SU-DHL-6 (cell line): ENCODE results near the gene AFG1L.

Source experiments
- H2AFZ ChIP-seq: fragments of 200-600 bp; sonication (generic); 2 replicates; pipeline ENCODE4 v1.6.1; 2014; ENCODE audit warnings: low read depth, mild to moderate bottlenecking, moderate library complexity, mixed read lengths, antibody characterized with exemption, low read length; ENCODE audit not compliant: severe bottlenecking
- H3F3A ChIP-seq: fragments of 200-600 bp; shearing (Covaris generic); 2 replicates; pipeline ENCODE4 v1.6.0; 2016; ENCODE audit warnings: antibody characterized with exemption, mild to moderate bottlenecking; ENCODE audit not compliant: insufficient read depth
- H3K27ac ChIP-seq: fragments of 200-600 bp; sonication (generic); 2 replicates; pipeline ENCODE4 v1.5.1; 2016; ENCODE audit warnings: low read depth, mild to moderate bottlenecking, low read length, moderate library complexity, mixed read lengths
- H3K27me3 ChIP-seq: fragments of 200-600 bp; sonication (generic), shearing (Covaris generic); 2 replicates; pipeline ENCODE4 v1.6.0; 2014; ENCODE audit warnings: mild to moderate bottlenecking, low read length
- H3K36me3 ChIP-seq: fragments of 200-600 bp; sonication (generic); 2 replicates; pipeline ENCODE4 v1.6.1; 2014; ENCODE audit warnings: mild to moderate bottlenecking, low read length, mixed read lengths
- H3K4me2 ChIP-seq: fragments of 300-600, 200-600 bp; shearing (Covaris generic), sonication (generic); 2 replicates; pipeline ENCODE4 v1.6.0; 2014; ENCODE audit warnings: low read length, low read depth, mild to moderate bottlenecking; ENCODE audit not compliant: poor library complexity, severe bottlenecking
- H3K4me3 ChIP-seq: fragments of 200-600 bp; sonication (generic); 2 replicates; pipeline ENCODE4 v1.5.1; 2014; ENCODE audit warnings: antibody characterized with exemption, low read length, mild to moderate bottlenecking, mixed read lengths; ENCODE audit not compliant: insufficient read depth, poor library complexity, severe bottlenecking
- H3K79me2 ChIP-seq: fragments of 200-600 bp; sonication (generic); 2 replicates; pipeline ENCODE4 v1.6.1; 2014; ENCODE audit warnings: mild to moderate bottlenecking, low read length, moderate library complexity; ENCODE audit not compliant: insufficient read depth
- H3K9ac ChIP-seq: fragments of 200-600 bp; sonication (generic); 2 replicates; pipeline ENCODE4 v1.7.0; 2014; ENCODE audit warnings: mild to moderate bottlenecking, low read length
- H3K9me2 ChIP-seq: fragments of 200-600 bp; sonication (generic); replicated peaks from 2 replicates; pipeline ENCODE4 v1.6.1; 2014; ENCODE audit warnings: low read length; ENCODE audit not compliant: insufficient read depth
- H3K9me3 ChIP-seq: fragments of 200-600 bp; sonication (generic); 2 replicates; pipeline ENCODE4 v1.6.1; 2014; ENCODE audit warnings: low read length, mixed read lengths; ENCODE audit not compliant: insufficient read depth
- H4K20me1 ChIP-seq: fragments of 200-600 bp; sonication (generic); 2 replicates; pipeline ENCODE4 v1.6.1; 2014; ENCODE audit warnings: low read depth, mild to moderate bottlenecking, antibody characterized with exemption, low read length, moderate library complexity, mixed read lengths
- CTCF ChIP-seq: fragments of 200-600 bp; sonication (generic); IDR thresholded peaks from one replicate; pipeline ENCODE4 v1.5.1; 2017; ENCODE audit warnings: antibody characterized with exemption, mild to moderate bottlenecking, low read length, moderate library complexity; ENCODE audit not compliant: insufficient read depth, poor library complexity, severe bottlenecking
- EZH2phosphoT487 ChIP-seq: fragments of 200-600 bp; sonication (generic), shearing (Covaris generic); conservative IDR thresholded peaks from 2 replicates; pipeline ENCODE4 v1.6.1; 2018; ENCODE audit warnings: mild to moderate bottlenecking, antibody characterized with exemption, low read length, moderate library complexity, mixed read lengths

AFG1L gene

GRCh38 chr6:108465098-108465495, 170.2 kb downstream of the AFG1L start:
- TF ChIP-seq EZH2phosphoT487 (no peak), CTCF (no peak)
- H3K27me3 ChIP-seq = no peaks in the 10 kb centered on the region
- no peaks in the 10 kb centered on the region for H4K20me1 ChIP-seq
- no peak overlapping the region for H3K4me2 ChIP-seq
- H3K27ac ChIP-seq = no peak overlapping the region
- no peak overlapping the region for H3K9ac ChIP-seq
- H3K79me2 ChIP-seq = no peaks in the 10 kb centered on the region
- no peaks in the 10 kb centered on the region for H3K36me3 ChIP-seq
- no peaks in the 10 kb centered on the region for H3K9me2 ChIP-seq
- H2AFZ ChIP-seq = no peak overlapping the region
- H3F3A ChIP-seq = no peaks in the 10 kb centered on the region
- no peak overlapping the region for H3K4me3 ChIP-seq
- H3K9me3 ChIP-seq = no peaks in the 10 kb centered on the region

- H2AFZ ChIP-seq = no peak overlapping the region
- no peaks in the 10 kb centered on the region for H3K79me2 ChIP-seq
- TF ChIP-seq CTCF (no peak), EZH2phosphoT487 (no peak)
- no peak overlapping the region for H3K4me3 ChIP-seq
- H3K27me3 ChIP-seq = no peaks in the 10 kb centered on the region
- H3K36me3 ChIP-seq = no peaks in the 10 kb centered on the region
- H3K9me2 ChIP-seq = no peaks in the 10 kb centered on the region
- H3K4me2 ChIP-seq = no peak overlapping the region
- H4K20me1 ChIP-seq = no peaks in the 10 kb centered on the region
- H3K9ac ChIP-seq = no peak overlapping the region
- no peaks in the 10 kb centered on the region for H3K9me3 ChIP-seq
- H3F3A ChIP-seq = no peaks in the 10 kb centered on the region
- H3K27ac ChIP-seq = no peak overlapping the region
These were observed 173.5 kb downstream of the AFG1L start for GRCh38 chr6:108468346-108468745.

GRCh38 chr6:108469316-108469715, 174.5 kb downstream of the AFG1L start:
- no peaks in the 10 kb centered on the region for H4K20me1 ChIP-seq
- no peak overlapping the region for H3K4me2 ChIP-seq
- no peaks in the 10 kb centered on the region for H3K27me3 ChIP-seq
- no peak for TF ChIP-seq CTCF
- TF ChIP-seq EZH2phosphoT487 = no peak
- H3K4me3 ChIP-seq = no peak overlapping the region
- H3K79me2 ChIP-seq = no peaks in the 10 kb centered on the region
- no peak overlapping the region for H3K27ac ChIP-seq
- no peak overlapping the region for H2AFZ ChIP-seq
- H3F3A ChIP-seq = no peaks in the 10 kb centered on the region
- no peaks in the 10 kb centered on the region for H3K9me2 ChIP-seq
- no peaks in the 10 kb centered on the region for H3K9me3 ChIP-seq
- H3K9ac ChIP-seq = no peak overlapping the region
- H3K36me3 ChIP-seq = no peaks in the 10 kb centered on the region
